Measurements from ENCODE around the gene PCGF1.

Gene PCGF1

DNA sequence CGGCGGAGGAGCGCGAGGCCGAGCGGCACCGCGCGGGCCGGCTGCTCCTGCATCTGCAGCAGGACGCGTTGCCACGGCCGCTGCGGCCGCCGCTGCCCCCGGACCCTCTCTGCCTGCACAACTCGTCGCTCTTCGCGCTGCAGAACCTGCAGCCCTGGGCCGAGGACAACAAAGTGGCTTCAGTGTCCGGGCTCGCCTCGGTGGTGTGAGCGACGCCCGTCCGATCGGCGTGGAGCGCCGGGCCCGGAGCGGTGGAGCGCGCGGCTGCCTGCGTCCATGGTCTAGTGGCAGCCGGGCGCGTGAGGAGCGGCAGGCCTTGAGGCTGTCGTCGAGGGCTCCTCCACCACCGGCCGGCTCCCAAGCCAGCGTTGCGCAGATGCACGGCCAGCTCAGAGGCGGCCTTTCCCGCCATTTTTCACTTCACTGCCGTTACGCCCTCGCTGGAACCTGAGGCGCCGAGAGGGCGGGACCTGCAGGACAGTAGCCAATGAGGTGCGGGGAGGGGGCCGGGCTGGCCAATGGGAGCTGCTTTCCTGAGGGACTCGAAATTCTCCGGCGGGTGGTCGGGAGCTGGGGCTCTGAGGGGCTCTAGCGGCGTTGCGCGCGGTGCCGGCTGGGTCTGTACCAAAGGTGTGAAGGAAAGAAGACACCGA is 8.6 kb upstream of the PCGF1 start:
- DNase-seq (ENCODE audit: low read depth, low spot score), result no peak

DNA sequence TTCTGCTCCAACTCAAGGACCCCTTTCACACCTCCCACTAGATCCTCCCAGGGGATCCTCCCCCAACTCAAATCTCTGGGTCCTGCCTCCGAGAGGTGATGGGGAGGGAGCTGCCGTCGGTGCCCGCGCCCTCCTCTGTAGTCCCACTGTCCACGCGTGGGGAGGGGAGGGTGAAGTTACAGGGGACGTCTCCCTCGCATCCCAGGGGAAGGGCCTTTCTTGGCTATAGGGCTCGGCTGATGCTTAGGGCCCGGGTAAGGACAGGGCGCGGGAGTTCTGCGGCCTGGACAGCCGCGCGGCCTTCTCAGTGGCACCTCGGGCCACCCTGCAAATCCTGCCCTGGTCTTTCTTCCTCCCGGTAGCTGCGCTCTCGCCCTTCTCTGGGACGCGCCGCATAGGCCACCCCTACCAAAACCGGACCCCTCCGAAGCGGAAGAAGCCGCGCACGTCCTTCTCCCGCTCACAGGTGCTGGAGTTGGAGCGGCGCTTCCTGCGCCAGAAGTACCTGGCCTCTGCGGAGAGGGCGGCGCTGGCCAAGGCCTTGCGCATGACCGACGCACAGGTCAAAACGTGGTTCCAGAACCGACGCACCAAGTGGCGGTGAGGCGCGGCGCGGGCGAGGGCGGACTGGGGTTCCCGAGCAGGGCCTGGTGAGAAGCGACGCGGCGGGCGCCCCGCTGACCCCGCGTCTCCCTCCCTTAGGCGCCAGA is 7.9 kb upstream of the PCGF1 start:
- no peak for DNase-seq (ENCODE audit: low read depth, low spot score)

DNA sequence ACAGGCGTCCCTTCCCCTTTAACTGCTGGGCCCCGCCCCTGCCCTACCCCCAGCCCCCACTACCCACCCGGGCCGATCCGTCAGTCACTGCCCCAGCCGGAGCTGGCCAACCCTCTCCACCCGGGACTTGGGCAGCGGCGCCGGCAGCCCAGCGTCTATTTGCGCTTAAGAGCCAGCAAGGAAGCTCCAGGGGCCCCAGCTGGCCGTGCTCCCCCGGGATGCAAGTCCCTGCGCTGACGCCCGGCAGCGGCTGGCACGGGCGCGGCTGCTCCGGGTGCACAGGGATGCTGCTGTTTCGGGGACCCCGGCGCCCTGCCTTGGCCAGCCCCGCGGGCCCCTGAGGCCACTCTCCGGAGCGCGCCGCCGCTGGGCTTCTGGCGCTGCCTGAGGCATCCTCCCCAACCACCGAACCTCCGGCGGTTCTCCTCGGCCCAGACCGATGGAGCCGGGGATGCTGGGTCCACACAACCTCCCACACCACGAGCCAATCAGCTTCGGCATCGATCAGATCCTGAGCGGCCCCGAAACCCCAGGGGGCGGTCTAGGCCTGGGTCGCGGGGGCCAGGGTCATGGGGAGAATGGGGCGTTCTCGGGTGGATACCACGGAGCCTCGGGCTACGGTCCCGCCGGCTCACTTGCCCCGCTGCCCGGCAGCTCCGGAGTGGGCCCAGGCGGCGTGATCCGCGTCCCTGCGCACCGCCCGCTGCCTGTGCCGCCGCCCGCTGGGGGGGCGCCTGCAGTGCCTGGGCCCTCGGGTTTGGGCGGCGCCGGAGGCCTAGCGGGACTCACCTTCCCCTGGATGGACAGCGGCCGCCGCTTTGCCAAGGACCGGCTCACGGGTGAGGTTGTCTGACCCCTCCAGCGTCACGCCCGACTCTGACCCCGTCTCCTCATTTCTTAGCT is 7.1 kb upstream of the PCGF1 start, which contains the start of gene TLX2:
TSS of gene TLX2 (plus strand) at position 83 of the 903 bp plus-strand sequence. CDS start at position 440, 357 bp downstream.
- DNase-seq (ENCODE audit: low read depth, low spot score), result no peak

- no peak for DNase-seq (ENCODE audit: low read depth, low spot score)
Observed at GRCh38 chr2:74513605-74514367, 6.3 kb upstream of the PCGF1 start.

- DNase-seq (ENCODE audit: low read depth, low spot score), result no peak
Observed at GRCh38 chr2:74512744-74513604, 5.5 kb upstream of the PCGF1 start.

DNA sequence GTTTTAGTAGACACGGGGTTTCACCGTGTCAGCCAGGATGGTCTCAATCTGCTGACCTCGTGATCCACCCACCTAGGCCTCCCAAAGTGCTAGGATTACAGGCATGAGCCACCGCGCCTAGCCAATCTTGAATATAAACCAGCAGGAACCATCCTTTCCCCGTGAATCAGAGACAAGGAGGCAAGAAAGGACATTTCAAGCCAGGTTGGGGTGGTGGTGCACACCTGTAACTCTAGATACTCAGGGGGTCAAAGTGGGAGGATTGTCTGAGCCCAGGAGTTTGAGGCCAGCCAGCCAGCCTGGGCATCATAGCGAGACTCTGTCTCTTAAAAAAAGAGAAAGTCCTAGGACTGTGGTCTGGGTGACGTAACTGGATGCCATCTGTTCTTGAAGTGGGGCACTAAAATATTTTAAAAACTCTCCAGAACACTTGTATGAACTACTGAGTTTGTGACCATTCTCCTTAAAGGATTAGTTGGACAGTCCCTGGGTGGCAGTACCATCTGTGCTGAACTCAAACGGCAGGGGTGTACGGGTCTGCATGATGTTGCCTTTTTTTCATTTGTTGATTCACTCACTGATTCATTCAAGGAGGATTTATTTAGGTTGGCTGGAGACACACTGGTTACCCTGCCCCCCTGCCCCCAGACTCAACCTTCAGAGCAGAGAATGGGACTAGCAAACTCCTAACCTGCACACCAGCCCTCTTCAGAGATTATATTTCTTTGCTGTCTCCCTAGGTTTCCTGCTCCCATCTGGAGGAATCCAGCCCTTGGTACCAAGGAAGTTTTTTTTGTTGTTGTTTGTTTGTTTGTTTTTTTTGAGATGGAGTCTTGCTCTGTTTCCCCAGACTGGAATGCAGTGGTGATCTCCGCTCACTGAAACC is 3.9 kb upstream of the PCGF1 start:
- no peak for DNase-seq (ENCODE audit: low read depth, low spot score)

DNA sequence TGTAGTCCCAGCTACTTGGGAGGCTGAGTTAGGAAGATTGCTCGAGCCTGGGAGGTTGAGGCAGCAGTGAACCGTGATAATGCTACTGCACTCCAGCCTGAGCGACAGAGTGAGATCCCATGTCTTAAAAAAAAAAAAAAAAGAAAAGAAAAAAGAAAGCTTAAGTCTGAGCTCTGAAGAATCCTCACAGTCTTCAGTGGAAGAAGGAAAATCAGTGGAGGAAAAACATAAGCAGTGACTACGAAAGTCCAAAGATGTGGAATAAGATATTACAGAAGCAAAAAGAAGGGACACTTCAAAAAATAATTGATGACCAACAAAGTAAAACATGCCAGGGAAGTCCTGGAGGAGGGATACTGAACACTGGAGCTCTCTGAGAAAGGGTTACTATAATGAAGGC is 2.8 kb upstream of the PCGF1 start:
- DNase-seq (ENCODE audit: low read depth, low spot score), result no peak

GRCh38 chr2:74507926-74508520 is 528 bp upstream of the PCGF1 start:
- no peak for DNase-seq (ENCODE audit: low read depth, low spot score)

GRCh38 chr2:74505448-74506246 is 1.8 kb downstream of the PCGF1 start:
- no peak for DNase-seq (ENCODE audit: low read depth, low spot score)

- no peak for DNase-seq (ENCODE audit: low read depth, low spot score)
Observed at GRCh38 chr2:74504591-74504990, 2.9 kb downstream of the PCGF1 start.

- DNase-seq (ENCODE audit: low read depth, low spot score), result no peak
Observed at GRCh38 chr2:74503506-74504475, 3.7 kb downstream of the PCGF1 start.

- no peak for DNase-seq (ENCODE audit: low read depth, low spot score)
Observed at GRCh38 chr2:74502720-74503505, 4.6 kb downstream of the PCGF1 start.

GRCh38 chr2:74502147-74502719 is 5.3 kb downstream of the PCGF1 start:
- no peak for DNase-seq (ENCODE audit: low read depth, low spot score)

GRCh38 chr2:74501335-74502071 is 6.0 kb downstream of the PCGF1 start:
- DNase-seq (ENCODE audit: low read depth, low spot score), result no peak

DNA sequence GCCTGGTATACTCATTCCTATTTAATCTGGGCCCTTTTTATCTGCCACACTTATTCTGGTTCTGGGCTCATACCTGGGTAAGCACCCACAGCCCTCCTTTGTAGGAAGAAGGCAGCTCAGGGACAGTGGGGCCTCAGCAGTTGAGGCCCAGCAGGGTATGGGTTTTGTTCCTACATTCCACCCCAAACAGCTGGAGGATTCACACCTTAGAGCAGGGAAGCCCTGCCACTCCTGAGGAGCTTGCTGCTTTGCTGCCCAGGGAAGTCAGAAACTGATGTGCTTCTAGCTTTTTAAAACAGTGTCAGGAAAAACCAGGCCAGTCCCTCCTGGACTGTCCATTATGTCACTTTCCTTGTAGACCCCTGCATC is 6.9 kb downstream of the PCGF1 start:
- no peak for DNase-seq (ENCODE audit: low read depth, low spot score)
